Activated T-helper 1 cell treated with anti-CD3 and anti-CD28 coated beads, Interleukin-12 subunit alpha, Interleukin-12 subunit beta, Interleukin-2, Interleukin-4 antibody, amounts not matched to agents 30 ng/mL and 10 ng/mL and 1 ng/mL, durations not matched to agents 14 hours and 24 hours and 36 hours (primary cell): Measurements from ENCODE around the gene CACNA1C. TPM values are rescaled to one million over a fixed set of nuclear protein-coding genes. Genes with fewer than 3 reads are reported as not detected.

ENCODE experiments used
- DNase-seq: peaks from one replicate; pipeline ENCODE4 v3.0.0; 2021; ENCODE audit warnings: low spot score
- H3K27ac Mint-ChIP-seq: one replicate; pipeline ENCODE4 v1.8.0; 2021; ENCODE audit warnings: mild to moderate bottlenecking, mixed read lengths
- H3K27me3 Mint-ChIP-seq: one replicate; pipeline ENCODE4 v1.8.0; 2022; ENCODE audit warnings: mild to moderate bottlenecking, moderate library complexity, mixed read lengths; ENCODE audit not compliant: insufficient read depth
- H3K36me3 Mint-ChIP-seq: one replicate; pipeline ENCODE4 v1.8.0; 2021; ENCODE audit warnings: low read depth, mixed read lengths
- H3K4me1 Mint-ChIP-seq: one replicate; pipeline ENCODE4 v1.8.0; 2021; ENCODE audit warnings: low read depth, mixed read lengths
- H3K4me3 Mint-ChIP-seq: one replicate; pipeline ENCODE4 v1.8.0; 2021; ENCODE audit warnings: mild to moderate bottlenecking, moderate library complexity, mixed read lengths
- H3K9me3 Mint-ChIP-seq: one replicate; pipeline ENCODE4 v1.8.0; 2021; ENCODE audit warnings: mixed read lengths
- intact Hi-C: fragments of 100-400 bp; cut with micrococcal nuclease; formaldehyde crosslinking; loops from one replicate; pipeline ENCODE4 v1.15.1; 2024
- total RNA-seq: library from RNA; stranded (reverse); gene quantifications from 2 replicates; pipeline ENCODE4 v1.2.3, GENCODE V29; 2022

Gene CACNA1C
- total RNA-seq, 1 donor from 2014 or later: 0.18 TPM

GRCh38 chr12:2355604-2356003 is 302.8 kb downstream of the CACNA1C start:
- intact Hi-C loops: no loop called here
- Mint-ChIP-seq H3K36me3 (no peaks in the 10 kb centered on the region), H3K27me3 (peaks cover 15% of the 10 kb centered on the region), H3K27ac (no peak overlapping the region), H3K4me3 (no peak overlapping the region), H3K4me1 (peaks cover 42% of the 10 kb centered on the region), H3K9me3 (no peaks in the 10 kb centered on the region)
- no peak for DNase-seq

- intact Hi-C loops: no loop called here
- no peak for DNase-seq
- Mint-ChIP-seq H3K36me3 (no peaks in the 10 kb centered on the region), H3K4me3 (no peak overlapping the region), H3K4me1 (peaks cover 45% of the 10 kb centered on the region), H3K27ac (no peak overlapping the region), H3K27me3 (peaks cover 15% of the 10 kb centered on the region), H3K9me3 (no peaks in the 10 kb centered on the region)
These were observed 303.9 kb downstream of the CACNA1C start for GRCh38 chr12:2356601-2357125.

GRCh38 chr12:2358986-2359658 is 306.3 kb downstream of the CACNA1C start:
- H3K36me3 Mint-ChIP-seq: no peaks in the 10 kb centered on the region
- peak overlapping the region; percentile 12 for H3K4me3 Mint-ChIP-seq
- peaks cover 53% of the 10 kb centered on the region for H3K4me1 Mint-ChIP-seq
- no peak for DNase-seq
- peak overlapping the region; percentile 49 for H3K27ac Mint-ChIP-seq
- H3K9me3 Mint-ChIP-seq: no peaks in the 10 kb centered on the region
- intact Hi-C loops: loop anchor here (1.0 kb wide), 3 partner anchors 19 to 224 kb away; no protein-coding TSS in a partner anchor
- H3K27me3 Mint-ChIP-seq: peaks cover 7% of the 10 kb centered on the region

GRCh38 chr12:2359725-2360629 is 307.2 kb downstream of the CACNA1C start:
- Mint-ChIP-seq H3K4me1 (peaks cover 58% of the 10 kb centered on the region), H3K9me3 (no peaks in the 10 kb centered on the region), H3K27ac (no peak overlapping the region), H3K4me3 (no peak overlapping the region), H3K36me3 (no peaks in the 10 kb centered on the region), H3K27me3 (peaks cover 4% of the 10 kb centered on the region)
- intact Hi-C loops: no loop called here
- no peak for DNase-seq

- Mint-ChIP-seq H3K36me3 (no peaks in the 10 kb centered on the region), H3K9me3 (no peaks in the 10 kb centered on the region), H3K27ac (no peak overlapping the region), H3K27me3 (peaks cover 4% of the 10 kb centered on the region), H3K4me3 (no peak overlapping the region), H3K4me1 (peaks cover 63% of the 10 kb centered on the region)
- intact Hi-C loops: no loop called here
- no peak for DNase-seq
These were observed 307.9 kb downstream of the CACNA1C start for GRCh38 chr12:2360630-2361170.

- Mint-ChIP-seq H3K27ac (no peak overlapping the region), H3K4me3 (peak overlapping the region; percentile 48), H3K4me1 (peaks cover 40% of the 10 kb centered on the region), H3K27me3 (peaks cover 14% of the 10 kb centered on the region), H3K9me3 (no peaks in the 10 kb centered on the region), H3K36me3 (no peaks in the 10 kb centered on the region)
- intact Hi-C loops: no loop called here
- no peak for DNase-seq
These were observed 311.2 kb downstream of the CACNA1C start for GRCh38 chr12:2363836-2364609.

GRCh38 chr12:2364631-2365051 is 311.9 kb downstream of the CACNA1C start:
- H3K36me3 Mint-ChIP-seq: no peaks in the 10 kb centered on the region
- H3K4me1 Mint-ChIP-seq: peaks cover 34% of the 10 kb centered on the region
- no peak overlapping the region for H3K27ac Mint-ChIP-seq
- no peaks in the 10 kb centered on the region for H3K9me3 Mint-ChIP-seq
- no peak overlapping the region for H3K4me3 Mint-ChIP-seq
- no peak for DNase-seq
- intact Hi-C loops: no loop called here
- peaks cover 17% of the 10 kb centered on the region for H3K27me3 Mint-ChIP-seq

GRCh38 chr12:2366711-2367110 is 313.9 kb downstream of the CACNA1C start:
- H3K27ac Mint-ChIP-seq: no peak overlapping the region
- H3K4me3 Mint-ChIP-seq: no peak overlapping the region
- intact Hi-C loops: no loop called here
- peaks cover 27% of the 10 kb centered on the region for H3K27me3 Mint-ChIP-seq
- no peaks in the 10 kb centered on the region for H3K36me3 Mint-ChIP-seq
- no peak for DNase-seq
- H3K9me3 Mint-ChIP-seq: no peaks in the 10 kb centered on the region
- H3K4me1 Mint-ChIP-seq: peaks cover 29% of the 10 kb centered on the region

GRCh38 chr12:2372178-2372577 is 319.4 kb downstream of the CACNA1C start:
- Mint-ChIP-seq H3K4me3 (no peak overlapping the region), H3K27me3 (peaks cover 32% of the 10 kb centered on the region), H3K36me3 (peaks cover 2% of the 10 kb centered on the region), H3K4me1 (no peaks in the 10 kb centered on the region), H3K9me3 (no peaks in the 10 kb centered on the region), H3K27ac (no peak overlapping the region)
- no peak for DNase-seq
- intact Hi-C loops: no loop called here

GRCh38 chr12:2372735-2373134 is 319.9 kb downstream of the CACNA1C start:
- Mint-ChIP-seq H3K9me3 (no peaks in the 10 kb centered on the region), H3K27me3 (peaks cover 31% of the 10 kb centered on the region), H3K4me3 (no peak overlapping the region), H3K36me3 (peaks cover 2% of the 10 kb centered on the region), H3K27ac (no peak overlapping the region), H3K4me1 (peaks cover 5% of the 10 kb centered on the region)
- intact Hi-C loops: no loop called here
- DNase-seq: no peak

GRCh38 chr12:2373307-2373706 is 320.5 kb downstream of the CACNA1C start:
- no peaks in the 10 kb centered on the region for H3K9me3 Mint-ChIP-seq
- no peak overlapping the region for H3K4me3 Mint-ChIP-seq
- H3K27ac Mint-ChIP-seq: no peak overlapping the region
- peaks cover 2% of the 10 kb centered on the region for H3K36me3 Mint-ChIP-seq
- intact Hi-C loops: no loop called here
- peaks cover 10% of the 10 kb centered on the region for H3K4me1 Mint-ChIP-seq
- DNase-seq: no peak
- H3K27me3 Mint-ChIP-seq: peaks cover 31% of the 10 kb centered on the region

- H3K4me3 Mint-ChIP-seq: no peak overlapping the region
- DNase-seq: no peak
- peaks cover 24% of the 10 kb centered on the region for H3K27me3 Mint-ChIP-seq
- intact Hi-C loops: no loop called here
- peaks cover 3% of the 10 kb centered on the region for H3K9me3 Mint-ChIP-seq
- H3K27ac Mint-ChIP-seq: no peak overlapping the region
- H3K36me3 Mint-ChIP-seq: peaks cover 4% of the 10 kb centered on the region
- H3K4me1 Mint-ChIP-seq: peaks cover 20% of the 10 kb centered on the region
These were observed 321.5 kb downstream of the CACNA1C start for GRCh38 chr12:2374092-2374906.
